Activated B cell treated with CpG ODN at 0.5 μM for 24 hours (primary cell): ENCODE measurements around the gene ARHGEF28. TPM values are rescaled to one million over a fixed set of nuclear protein-coding genes. Genes with fewer than 3 reads are reported as not detected.

Source experiments
- ATAC-seq: fragments of 200-7000 bp; cut with Tn5 transposase; one replicate; pipeline ENCODE4 v1.10.0; 2021; ENCODE audit warnings: low read depth, mild to moderate bottlenecking, moderate library complexity
- CTCF ChIA-PET: fragments of 350-600 bp; sonication (Branson Sonifier 250); formaldehyde crosslinking; loops from one replicate; lab custom pipeline; 2021; ENCODE audit warnings: antibody characterized with exemption; lab: Charles Lee
- POLR2A ChIA-PET: fragments of 350-600 bp; sonication (Branson Sonifier 250); formaldehyde crosslinking; loops from one replicate; lab custom pipeline; 2021; ENCODE audit warnings: antibody characterized with exemption; lab: Charles Lee
- DNase-seq: peaks from one replicate; pipeline ENCODE4 v3.0.0; 2022
- H3K27ac Mint-ChIP-seq: one replicate; pipeline ENCODE4 v1.8.0; 2020; ENCODE audit warnings: mixed read lengths
- H3K27me3 Mint-ChIP-seq: one replicate; pipeline ENCODE4 v1.8.0; 2021; ENCODE audit warnings: mixed read lengths
- H3K36me3 Mint-ChIP-seq: one replicate; pipeline ENCODE4 v1.8.0; 2021; ENCODE audit warnings: low read depth, mixed read lengths
- H3K4me1 Mint-ChIP-seq: one replicate; pipeline ENCODE4 v1.8.0; 2021; ENCODE audit warnings: mixed read lengths
- H3K4me3 Mint-ChIP-seq: one replicate; pipeline ENCODE4 v1.8.0; 2020; ENCODE audit warnings: mild to moderate bottlenecking, mixed read lengths
- H3K9me3 Mint-ChIP-seq: one replicate; pipeline ENCODE4 v1.8.0; 2020; ENCODE audit warnings: mixed read lengths
- intact Hi-C: fragments of 100-400 bp; cut with micrococcal nuclease; formaldehyde crosslinking; loops from one replicate; pipeline ENCODE4 v1.15.1; 2024
- total RNA-seq: library from RNA; stranded (reverse); gene quantifications from 2 replicates; pipeline ENCODE4 v1.2.3, GENCODE V29; 2022
- TF ChIP-seq, protein P1 (sequence below): fragments of 200-600 bp; IDR thresholded peaks from one replicate; pipeline ENCODE4 v1.8.0; 2022; ENCODE audit warnings: antibody characterized with exemption, mild to moderate bottlenecking

ARHGEF28 gene
- total RNA-seq, 1 donor from 2014 or later: not detected

GRCh38 chr5:73863876-73864275 is 237.9 kb downstream of the ARHGEF28 start:
- ChIA-PET CTCF (no interaction called here), POLR2A (no interaction called here)
- Mint-ChIP-seq H3K4me1 (no peaks in the 10 kb centered on the region), H3K4me3 (no peak overlapping the region), H3K27ac (no peak overlapping the region), H3K9me3 (no peaks in the 10 kb centered on the region), H3K27me3 (peaks cover 10% of the 10 kb centered on the region), H3K36me3 (no peaks in the 10 kb centered on the region)
- DNase-seq (no peak), ATAC-seq (no peak)
- intact Hi-C loops: no loop called here
- TF ChIP-seq, protein P1, sequence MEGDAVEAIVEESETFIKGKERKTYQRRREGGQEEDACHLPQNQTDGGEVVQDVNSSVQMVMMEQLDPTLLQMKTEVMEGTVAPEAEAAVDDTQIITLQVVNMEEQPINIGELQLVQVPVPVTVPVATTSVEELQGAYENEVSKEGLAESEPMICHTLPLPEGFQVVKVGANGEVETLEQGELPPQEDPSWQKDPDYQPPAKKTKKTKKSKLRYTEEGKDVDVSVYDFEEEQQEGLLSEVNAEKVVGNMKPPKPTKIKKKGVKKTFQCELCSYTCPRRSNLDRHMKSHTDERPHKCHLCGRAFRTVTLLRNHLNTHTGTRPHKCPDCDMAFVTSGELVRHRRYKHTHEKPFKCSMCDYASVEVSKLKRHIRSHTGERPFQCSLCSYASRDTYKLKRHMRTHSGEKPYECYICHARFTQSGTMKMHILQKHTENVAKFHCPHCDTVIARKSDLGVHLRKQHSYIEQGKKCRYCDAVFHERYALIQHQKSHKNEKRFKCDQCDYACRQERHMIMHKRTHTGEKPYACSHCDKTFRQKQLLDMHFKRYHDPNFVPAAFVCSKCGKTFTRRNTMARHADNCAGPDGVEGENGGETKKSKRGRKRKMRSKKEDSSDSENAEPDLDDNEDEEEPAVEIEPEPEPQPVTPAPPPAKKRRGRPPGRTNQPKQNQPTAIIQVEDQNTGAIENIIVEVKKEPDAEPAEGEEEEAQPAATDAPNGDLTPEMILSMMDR: no peak

- DNase-seq (no peak), ATAC-seq (no peak)
- intact Hi-C loops: no loop called here
- no peaks in the 10 kb centered on the region for H3K4me1 Mint-ChIP-seq
- TF ChIP-seq, protein P1: no peak
- ChIA-PET POLR2A (no interaction called here), CTCF (no interaction called here)
- H3K9me3 Mint-ChIP-seq: no peaks in the 10 kb centered on the region
- peaks cover 10% of the 10 kb centered on the region for H3K27me3 Mint-ChIP-seq
- no peaks in the 10 kb centered on the region for H3K36me3 Mint-ChIP-seq
- no peak overlapping the region for H3K4me3 Mint-ChIP-seq
- no peak overlapping the region for H3K27ac Mint-ChIP-seq
Observed at GRCh38 chr5:73865315-73865714, 239.3 kb downstream of the ARHGEF28 start.

- Mint-ChIP-seq H3K4me1 (no peaks in the 10 kb centered on the region), H3K27me3 (peaks cover 7% of the 10 kb centered on the region), H3K9me3 (no peaks in the 10 kb centered on the region), H3K27ac (no peak overlapping the region), H3K36me3 (no peaks in the 10 kb centered on the region), H3K4me3 (no peak overlapping the region)
- TF ChIP-seq, protein P1: no peak
- POLR2A ChIA-PET: no interaction called here
- ATAC-seq: no peak
- intact Hi-C loops: no loop called here
- CTCF ChIA-PET: no interaction called here
- DNase-seq: no peak
Observed at GRCh38 chr5:73867345-73868335, 241.6 kb downstream of the ARHGEF28 start.

DNA sequence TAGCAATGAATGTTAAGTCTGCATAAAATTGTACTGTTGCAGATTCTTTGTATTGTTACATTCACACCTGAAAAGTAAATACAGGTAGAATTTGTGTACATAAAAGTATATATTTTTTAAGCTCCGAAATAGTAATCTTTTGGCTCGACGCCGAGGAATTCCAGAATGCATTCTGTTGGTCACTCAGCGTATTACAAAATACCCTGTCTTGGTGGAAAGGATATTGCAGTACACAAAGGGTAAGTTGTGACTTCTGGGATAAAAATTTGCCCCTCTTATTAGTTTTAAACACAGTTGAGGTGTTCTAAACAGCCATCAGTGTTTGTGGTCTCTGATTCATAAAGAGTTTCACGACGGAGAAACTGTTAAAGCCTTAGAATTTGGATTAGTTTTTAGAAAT is 257.6 kb downstream of the ARHGEF28 start:
- ChIA-PET CTCF (interaction anchor here (1.0 kb wide), 1 partner anchor 18 kb away, joined by 4 read pairs; no protein-coding TSS in a partner anchor), POLR2A (no interaction called here)
- DNase-seq (no peak), ATAC-seq (no peak)
- no peaks in the 10 kb centered on the region for H3K36me3 Mint-ChIP-seq
- H3K9me3 Mint-ChIP-seq: no peaks in the 10 kb centered on the region
- TF ChIP-seq, protein P1: no peak
- H3K27ac Mint-ChIP-seq: no peak overlapping the region
- peaks cover 10% of the 10 kb centered on the region for H3K27me3 Mint-ChIP-seq
- no peaks in the 10 kb centered on the region for H3K4me1 Mint-ChIP-seq
- no peak overlapping the region for H3K4me3 Mint-ChIP-seq
- intact Hi-C loops: no loop called here

- ChIA-PET POLR2A (no interaction called here), CTCF (interaction anchor here (2.1 kb wide), 1 partner anchor 15 kb away, joined by 8 read pairs; no protein-coding TSS in a partner anchor)
- no peaks in the 10 kb centered on the region for H3K36me3 Mint-ChIP-seq
- peaks cover 7% of the 10 kb centered on the region for H3K27me3 Mint-ChIP-seq
- H3K4me1 Mint-ChIP-seq: no peaks in the 10 kb centered on the region
- H3K4me3 Mint-ChIP-seq: no peak overlapping the region
- DNase-seq (no peak), ATAC-seq (no peak)
- no peaks in the 10 kb centered on the region for H3K9me3 Mint-ChIP-seq
- H3K27ac Mint-ChIP-seq: no peak overlapping the region
- intact Hi-C loops: no loop called here
- TF ChIP-seq, protein P1: no peak
Observed at GRCh38 chr5:73887688-73888087, 261.7 kb downstream of the ARHGEF28 start.
